GM18867 (cell line): ENCODE measurements around the gene SAMD8.
"Not testable (repeated sequence)": the region's sequence is repeated elsewhere in the genome, so short reads cannot be mapped to it uniquely, and the experiment has no call there.

Experiments used
- ATAC-seq: cut with Tn5 transposase; IDR thresholded peaks from one replicate; pipeline ENCODE4 v1.9.1; 2021; ENCODE audit warnings: mild to moderate bottlenecking, moderate library complexity; ENCODE audit not compliant: unreplicated experiment

SAMD8 gene

DNA sequence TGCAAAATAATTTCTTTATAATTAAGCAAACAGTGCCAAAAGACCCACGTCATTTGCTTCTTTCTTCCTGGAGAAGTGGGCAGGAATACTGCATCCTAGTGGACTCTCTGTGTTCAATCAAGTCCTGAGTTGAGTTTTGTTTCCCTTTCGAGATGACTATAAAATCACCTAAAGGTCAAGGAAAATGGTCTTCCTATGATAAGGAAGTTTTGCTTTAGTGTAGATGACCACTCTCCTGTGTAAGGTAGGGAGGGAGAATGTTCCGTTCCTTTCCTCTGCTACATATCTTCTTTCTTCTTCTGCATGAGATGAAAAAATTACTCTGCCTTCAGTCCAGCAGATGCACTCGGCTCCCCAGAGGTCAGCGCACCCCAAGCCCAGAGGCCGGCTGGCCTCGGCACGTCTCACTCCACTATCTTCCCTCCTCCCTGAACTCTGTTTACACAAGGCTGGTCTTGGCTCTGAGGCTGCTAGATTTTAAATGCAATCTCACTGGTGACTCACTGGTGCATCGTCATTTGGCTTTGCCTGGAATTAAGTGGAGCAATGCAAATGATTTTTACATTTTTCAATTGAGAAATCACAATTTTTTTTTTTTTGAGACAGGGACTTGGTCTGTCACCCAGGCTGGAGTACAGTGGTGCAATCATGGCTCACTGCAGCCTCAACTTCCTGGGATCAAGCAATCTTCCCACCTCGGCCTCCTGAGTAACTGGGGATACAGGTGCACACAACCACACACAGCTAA is 80.5 kb downstream of the SAMD8 start:
- no peak for ATAC-seq

DNA sequence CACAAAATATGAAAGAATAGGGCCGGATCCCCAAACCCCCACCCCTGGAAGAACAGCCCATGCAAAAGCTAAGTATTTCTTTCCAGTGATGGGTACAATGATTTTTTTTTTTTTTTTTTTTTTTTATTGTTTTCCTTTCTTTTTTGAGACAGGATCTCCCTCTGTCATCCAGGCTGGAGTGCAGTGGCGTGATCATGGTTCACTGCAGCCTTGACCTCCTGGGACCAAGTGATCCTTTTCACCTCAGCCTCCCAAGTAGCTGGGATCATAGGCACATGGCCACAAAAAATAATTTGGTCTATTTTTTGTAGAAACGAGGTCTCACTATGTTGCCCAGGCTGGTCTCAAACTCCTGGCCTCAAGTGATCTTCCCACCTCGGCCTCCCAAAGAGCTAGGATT is 83.2 kb downstream of the SAMD8 start:
- not testable (repeated sequence) for ATAC-seq

- ATAC-seq: no peak
Measured at GRCh38 chr10:75195035-75195763, 83.7 kb downstream of the SAMD8 start.

- ATAC-seq: no peak
Measured at GRCh38 chr10:75197066-75197465, 85.6 kb downstream of the SAMD8 start.

DNA sequence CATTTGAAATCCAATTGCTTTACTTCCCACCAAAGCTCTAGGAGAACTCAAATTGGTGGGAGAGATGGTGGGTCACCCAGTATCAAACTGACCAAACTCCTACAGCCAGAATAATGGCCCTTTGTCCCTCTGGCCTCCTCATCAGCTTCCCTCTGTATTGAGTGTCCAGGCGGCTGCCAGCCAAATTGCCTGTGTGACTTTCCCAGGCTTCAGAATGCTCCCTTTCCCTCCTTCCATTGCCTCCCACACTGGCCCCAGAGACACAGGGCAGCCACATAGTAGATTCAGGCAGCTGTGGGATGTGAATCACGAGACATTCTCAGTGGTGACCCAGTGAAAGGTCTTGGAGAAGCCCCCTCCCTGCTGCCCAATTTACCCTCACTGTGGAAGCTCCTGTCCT is 86.5 kb downstream of the SAMD8 start:
- ATAC-seq: no peak

DNA sequence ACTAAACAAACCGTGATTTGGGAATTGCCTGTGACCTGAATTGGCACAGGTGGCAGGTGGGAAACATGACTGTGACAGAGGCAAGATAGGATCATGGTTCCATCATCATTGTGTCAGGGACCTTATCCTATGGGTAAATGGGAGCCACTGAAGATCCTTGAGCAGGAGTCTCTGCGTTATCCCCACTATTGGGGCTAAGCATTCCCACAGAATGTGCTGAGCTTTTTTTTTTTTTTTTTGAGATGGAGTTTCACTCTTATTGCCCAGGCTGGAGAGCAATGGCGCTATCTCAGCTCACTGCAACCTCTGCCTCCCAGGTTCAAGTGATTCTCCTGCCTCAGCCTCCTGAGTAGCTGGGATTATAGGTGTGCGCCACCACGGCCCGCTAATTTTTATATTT is 88.5 kb downstream of the SAMD8 start:
- not testable (repeated sequence) for ATAC-seq

GRCh38 chr10:75201793-75202307 is 90.4 kb downstream of the SAMD8 start:
- no peak for ATAC-seq

- ATAC-seq: no peak
Measured at GRCh38 chr10:75202321-75203045, 91.0 kb downstream of the SAMD8 start.

GRCh38 chr10:75203046-75203620 is 91.7 kb downstream of the SAMD8 start:
- not testable (repeated sequence) for ATAC-seq

GRCh38 chr10:75203724-75204123 is 92.3 kb downstream of the SAMD8 start:
- no peak for ATAC-seq

DNA sequence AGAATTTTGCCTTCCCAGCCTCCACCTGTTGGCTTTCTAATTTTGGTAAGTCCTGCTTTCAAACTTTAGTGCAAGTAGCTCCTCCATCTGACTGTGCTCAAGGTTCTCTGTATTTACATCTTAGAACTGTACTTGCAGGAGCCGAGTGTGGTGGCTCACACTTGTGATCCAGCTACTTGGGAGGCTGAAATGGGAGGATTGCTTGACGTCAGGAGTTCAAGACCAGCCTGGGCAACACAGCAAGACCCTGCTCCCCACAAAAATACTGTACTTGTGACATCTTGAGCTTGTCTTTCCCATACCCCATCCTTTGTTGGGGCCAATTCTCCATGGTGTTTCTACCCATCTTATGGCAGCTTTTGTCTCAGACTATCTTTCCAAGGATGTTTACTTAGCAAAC is 94.5 kb downstream of the SAMD8 start:
- ATAC-seq: no peak

GRCh38 chr10:75206638-75207037 is 95.2 kb downstream of the SAMD8 start:
- ATAC-seq: not testable (repeated sequence)

DNA sequence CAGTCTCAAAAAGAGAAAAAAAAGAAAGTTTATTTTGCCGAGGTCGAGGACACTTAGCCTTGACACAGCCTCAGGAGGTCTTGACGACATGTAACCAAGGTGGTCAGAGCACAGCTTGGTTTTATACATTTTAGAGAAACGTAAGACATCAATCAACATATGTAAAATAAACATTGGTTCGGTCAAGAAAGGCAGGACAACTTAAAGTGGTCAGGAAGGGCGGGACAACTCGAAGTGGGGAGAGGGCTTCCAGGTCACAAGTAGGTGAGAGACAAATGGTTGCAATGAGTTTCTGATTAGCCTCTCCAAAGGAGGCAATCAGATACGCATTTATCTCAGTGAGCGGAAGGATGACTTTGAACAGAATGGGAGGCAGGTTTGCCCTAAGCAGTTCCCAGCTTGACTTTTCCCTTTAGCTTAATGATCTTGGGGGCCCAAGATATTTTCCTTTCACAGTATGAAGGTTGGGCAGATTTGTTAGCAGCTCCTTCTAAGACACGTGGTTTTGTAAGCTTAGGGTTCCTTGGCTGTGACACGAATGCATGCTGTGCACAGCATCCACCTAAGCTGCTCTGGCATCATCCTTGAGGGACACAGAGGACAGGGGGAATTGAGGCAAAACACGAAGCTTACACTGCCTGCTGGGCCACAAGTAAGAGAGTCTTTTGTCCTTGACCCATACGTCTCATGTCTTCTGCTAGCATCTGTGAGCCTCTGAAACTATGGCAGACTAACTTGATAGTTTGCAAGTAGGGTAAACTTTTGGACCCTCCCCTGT is 95.8 kb downstream of the SAMD8 start:
- ATAC-seq: no peak

DNA sequence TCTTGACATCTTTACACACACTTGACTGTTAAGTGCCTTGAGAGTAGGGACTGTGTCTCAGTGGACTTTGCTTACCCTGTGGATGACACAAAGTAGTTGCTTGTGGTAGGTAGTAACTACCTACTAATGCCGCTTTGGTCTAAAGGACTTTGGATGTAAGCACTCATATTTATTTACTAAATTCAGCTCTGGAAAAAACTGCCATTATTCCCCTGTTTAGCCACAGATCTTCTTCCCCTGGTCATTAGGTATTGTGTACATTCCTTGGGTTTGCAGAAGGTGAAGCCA is 96.3 kb downstream of the SAMD8 start:
- ATAC-seq: no peak

DNA sequence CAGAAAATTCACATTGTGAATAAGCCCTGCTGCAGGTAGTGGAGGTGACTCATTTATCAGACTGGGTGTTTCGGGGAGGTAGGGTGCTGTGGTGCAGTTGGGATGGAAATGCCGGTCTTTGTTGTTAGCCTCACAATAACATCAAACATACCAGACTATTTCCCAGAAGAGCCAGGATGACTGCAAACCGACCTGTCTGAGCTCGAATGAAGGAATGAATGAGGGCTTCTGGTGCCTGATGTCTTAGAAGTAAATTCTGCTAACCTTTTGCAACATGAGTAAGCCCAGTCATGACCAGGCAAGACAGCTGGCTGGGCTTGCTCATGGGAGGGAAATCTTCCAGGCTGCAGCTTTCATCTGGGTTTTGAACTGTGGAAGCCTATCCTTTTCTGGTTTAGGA is 96.7 kb downstream of the SAMD8 start:
- no peak for ATAC-seq

GRCh38 chr10:75209086-75209920 is 97.8 kb downstream of the SAMD8 start:
- ATAC-seq: no peak

DNA sequence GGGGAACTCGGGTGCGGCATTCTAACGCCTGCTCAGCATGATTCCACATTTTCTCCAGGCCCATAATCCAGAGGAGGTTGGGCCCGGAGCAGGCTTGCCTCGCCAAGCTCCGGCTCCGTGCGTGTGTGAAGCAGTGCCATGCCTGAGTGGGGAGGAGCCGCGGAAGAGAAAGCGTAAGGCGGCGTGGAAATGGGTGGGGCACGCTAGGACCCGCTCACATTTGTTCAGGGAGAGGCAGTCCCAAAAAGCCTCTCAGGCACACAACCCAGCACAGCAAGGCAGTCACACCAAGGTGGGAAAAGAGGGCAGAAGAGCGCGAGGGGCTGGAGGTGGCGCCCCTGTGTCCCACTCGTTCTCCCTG is 98.4 kb downstream of the SAMD8 start:
- ATAC-seq: peak; percentile 50

GRCh38 chr10:75210282-75211006 is 99.0 kb downstream of the SAMD8 start, which contains the start of gene VDAC2:
Gene VDAC2, plus strand, starts transcription at chr10:75210796. Its CDS starts 363 bp downstream, at chr10:75211159.
- peak; percentile 88 for ATAC-seq
